ENCODE results near the gene RALA. TPM values are rescaled to one million over a fixed set of nuclear protein-coding genes. Genes with fewer than 3 reads are reported as not detected.

Gene RALA
- polyA plus RNA-seq, 1 donor (not counting 4 experiments of a cell fraction or from before 2014, with no cell fraction given): 64.6 TPM

DNA sequence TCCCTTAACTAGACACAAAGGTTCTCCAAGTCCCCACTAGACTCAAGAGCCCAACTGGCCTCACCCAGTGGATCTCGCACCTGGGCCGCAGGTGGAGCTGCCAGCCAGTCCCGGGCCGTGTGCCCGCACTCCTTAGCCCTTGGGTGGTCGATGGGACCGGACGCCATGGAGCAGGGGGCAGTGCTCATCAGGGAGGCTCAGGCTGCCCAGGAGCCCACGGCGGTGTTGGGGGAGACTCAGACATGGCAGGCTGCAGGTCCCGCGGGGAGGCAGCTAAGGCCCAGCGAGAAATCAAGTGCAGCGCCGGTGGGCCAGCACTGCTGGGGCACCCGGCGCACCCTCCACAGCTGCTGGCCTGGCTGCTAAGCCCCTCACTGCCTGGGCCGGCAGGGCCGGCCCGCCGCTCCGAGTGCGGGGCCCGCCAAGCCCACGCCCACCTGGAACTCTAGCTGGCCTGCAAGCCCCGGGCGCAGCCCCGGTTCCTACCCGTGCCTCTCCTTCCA lies 130.5 kb downstream of the RALA start:
- Histone ChIP-seq H3K9me1 (ENCODE audit: control insufficient read depth, extremely low read depth, insufficient read depth, low read length) (no peaks in the 10 kb centered on the region), H3K4me3 (ENCODE audit: control insufficient read depth in 2 of 3, extremely low read depth in 1 of 3, insufficient read depth in 2 of 3, low read depth in 1 of 3, low read length in 3 of 3) (no peak overlapping the region), H2AFZ (ENCODE audit: control insufficient read depth, low read length) (no peak overlapping the region), H3K27ac (ENCODE audit: control insufficient read depth, insufficient read depth, low read length) (no peak overlapping the region), H3K79me2 (ENCODE audit: control insufficient read depth, insufficient read depth, low read length) (no peaks in the 10 kb centered on the region), H3K27me3 (ENCODE audit: control insufficient read depth, extremely low read depth, insufficient read depth, low read length) (no peaks in the 10 kb centered on the region), H3K4me1 (ENCODE audit: control insufficient read depth, extremely low read depth, insufficient read depth, low read length) (peaks cover 6% of the 10 kb centered on the region), H3K36me3 (ENCODE audit: control insufficient read depth in 2 of 2, extremely low read depth in 1 of 2, insufficient read depth in 2 of 2, low read length in 2 of 2) (no peaks in the 10 kb centered on the region), H3K9ac (ENCODE audit: control insufficient read depth, extremely low read depth, insufficient read depth, low read length) (no peak overlapping the region), H3K4me2 (ENCODE audit: control insufficient read depth, extremely low read depth, insufficient read depth, low read depth, low read length) (no peak overlapping the region), H4K20me1 (ENCODE audit: control insufficient read depth, extremely low read depth, insufficient read depth, low read length) (no peaks in the 10 kb centered on the region), H3K9me3 (ENCODE audit: control insufficient read depth, low read depth, low read length) (no peaks in the 10 kb centered on the region)
- no peak for DNase-seq (ENCODE audit: low read depth, low spot score)
- TF ChIP-seq, protein P1, sequence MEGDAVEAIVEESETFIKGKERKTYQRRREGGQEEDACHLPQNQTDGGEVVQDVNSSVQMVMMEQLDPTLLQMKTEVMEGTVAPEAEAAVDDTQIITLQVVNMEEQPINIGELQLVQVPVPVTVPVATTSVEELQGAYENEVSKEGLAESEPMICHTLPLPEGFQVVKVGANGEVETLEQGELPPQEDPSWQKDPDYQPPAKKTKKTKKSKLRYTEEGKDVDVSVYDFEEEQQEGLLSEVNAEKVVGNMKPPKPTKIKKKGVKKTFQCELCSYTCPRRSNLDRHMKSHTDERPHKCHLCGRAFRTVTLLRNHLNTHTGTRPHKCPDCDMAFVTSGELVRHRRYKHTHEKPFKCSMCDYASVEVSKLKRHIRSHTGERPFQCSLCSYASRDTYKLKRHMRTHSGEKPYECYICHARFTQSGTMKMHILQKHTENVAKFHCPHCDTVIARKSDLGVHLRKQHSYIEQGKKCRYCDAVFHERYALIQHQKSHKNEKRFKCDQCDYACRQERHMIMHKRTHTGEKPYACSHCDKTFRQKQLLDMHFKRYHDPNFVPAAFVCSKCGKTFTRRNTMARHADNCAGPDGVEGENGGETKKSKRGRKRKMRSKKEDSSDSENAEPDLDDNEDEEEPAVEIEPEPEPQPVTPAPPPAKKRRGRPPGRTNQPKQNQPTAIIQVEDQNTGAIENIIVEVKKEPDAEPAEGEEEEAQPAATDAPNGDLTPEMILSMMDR (optimal IDR thresholded peaks at IDR 0.05 in 1 of 3, IDR thresholded peaks at IDR 0.05 in 1 of 3, conservative IDR thresholded peaks at IDR 0.05 in 1 of 3; ENCODE audit: extremely low read depth in 1 of 3, insufficient read depth in 2 of 3, low read length in 3 of 3): no peak
- no peak for TF ChIP-seq EZH2 (IDR thresholded peaks at IDR 0.05; ENCODE audit: low read length)
- dilution Hi-C loops (cut with MboI; ENCODE audit: extremely low pct_ligation_motif_present, low sequenced_read_pairs): no loop called here
- FAIRE-seq: no peak

GRCh38 chr7:39754326-39755120 lies 131.2 kb downstream of the RALA start:
- Histone ChIP-seq H3K4me2 (ENCODE audit: control insufficient read depth, extremely low read depth, insufficient read depth, low read depth, low read length) (no peak overlapping the region), H3K27ac (ENCODE audit: control insufficient read depth, insufficient read depth, low read length) (no peak overlapping the region), H3K9me3 (ENCODE audit: control insufficient read depth, low read depth, low read length) (no peaks in the 10 kb centered on the region)

More at GRCh38 chr7:39754326-39755120, 131.2 kb downstream of the RALA start:
- Histone ChIP-seq H3K9me1 (ENCODE audit: control insufficient read depth, extremely low read depth, insufficient read depth, low read length) (no peaks in the 10 kb centered on the region), H3K4me1 (ENCODE audit: control insufficient read depth, extremely low read depth, insufficient read depth, low read length) (peaks cover 6% of the 10 kb centered on the region), H4K20me1 (ENCODE audit: control insufficient read depth, extremely low read depth, insufficient read depth, low read length) (no peaks in the 10 kb centered on the region), H3K27me3 (ENCODE audit: control insufficient read depth, extremely low read depth, insufficient read depth, low read length) (no peaks in the 10 kb centered on the region), H3K36me3 (ENCODE audit: control insufficient read depth in 2 of 2, extremely low read depth in 1 of 2, insufficient read depth in 2 of 2, low read length in 2 of 2) (no peaks in the 10 kb centered on the region), H3K79me2 (ENCODE audit: control insufficient read depth, insufficient read depth, low read length) (no peaks in the 10 kb centered on the region), H2AFZ (ENCODE audit: control insufficient read depth, low read length) (no peak overlapping the region), H3K4me3 (ENCODE audit: control insufficient read depth in 2 of 3, extremely low read depth in 1 of 3, insufficient read depth in 2 of 3, low read depth in 1 of 3, low read length in 3 of 3) (no peak overlapping the region), H3K9ac (ENCODE audit: control insufficient read depth, extremely low read depth, insufficient read depth, low read length) (no peak overlapping the region)
- DNase-seq (ENCODE audit: low read depth, low spot score) (no peak), FAIRE-seq (no peak)
- TF ChIP-seq, protein P1 (optimal IDR thresholded peaks at IDR 0.05 in 1 of 3, IDR thresholded peaks at IDR 0.05 in 1 of 3, conservative IDR thresholded peaks at IDR 0.05 in 1 of 3; ENCODE audit: extremely low read depth in 1 of 3, insufficient read depth in 2 of 3, low read length in 3 of 3): no peak
- TF ChIP-seq EZH2 (IDR thresholded peaks at IDR 0.05; ENCODE audit: low read length): no peak
- dilution Hi-C loops (cut with MboI; ENCODE audit: extremely low pct_ligation_motif_present, low sequenced_read_pairs): no loop called here
